AG08396 (cell line): ENCODE data around the gene PTP4A2.

ENCODE experiments used
- DNase-seq: peaks from one replicate; pipeline ENCODE4 v3.0.0; 2012; ENCODE audit warnings: low spot score, mixed read lengths

The PTP4A2 gene

DNA sequence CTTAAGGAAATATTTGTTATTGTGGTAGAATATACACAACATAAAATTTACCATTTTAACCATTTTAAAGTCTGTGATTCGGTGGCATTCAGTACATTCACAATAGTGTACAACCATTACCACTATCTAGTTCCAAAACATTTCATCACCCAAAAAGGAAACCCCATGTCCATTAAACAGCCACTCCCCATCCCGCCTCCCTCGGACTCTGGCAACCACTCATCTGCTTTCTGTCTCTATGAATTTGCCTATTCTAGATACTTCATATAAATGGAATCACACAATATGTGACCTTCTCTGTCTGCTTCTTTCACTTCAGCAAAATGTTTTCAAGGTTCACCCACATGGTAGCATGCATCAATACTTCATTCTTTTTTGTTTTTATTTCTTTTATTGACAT lies 51.3 kb downstream of the PTP4A2 start:
- no peak for DNase-seq

GRCh38 chr1:31885851-31886250 lies 52.3 kb downstream of the PTP4A2 start:
- no peak for DNase-seq

- no peak for DNase-seq
These were observed 54.7 kb downstream of the PTP4A2 start for GRCh38 chr1:31883357-31883942.

GRCh38 chr1:31881688-31882000 lies 56.5 kb downstream of the PTP4A2 start:
- no peak for DNase-seq

DNA sequence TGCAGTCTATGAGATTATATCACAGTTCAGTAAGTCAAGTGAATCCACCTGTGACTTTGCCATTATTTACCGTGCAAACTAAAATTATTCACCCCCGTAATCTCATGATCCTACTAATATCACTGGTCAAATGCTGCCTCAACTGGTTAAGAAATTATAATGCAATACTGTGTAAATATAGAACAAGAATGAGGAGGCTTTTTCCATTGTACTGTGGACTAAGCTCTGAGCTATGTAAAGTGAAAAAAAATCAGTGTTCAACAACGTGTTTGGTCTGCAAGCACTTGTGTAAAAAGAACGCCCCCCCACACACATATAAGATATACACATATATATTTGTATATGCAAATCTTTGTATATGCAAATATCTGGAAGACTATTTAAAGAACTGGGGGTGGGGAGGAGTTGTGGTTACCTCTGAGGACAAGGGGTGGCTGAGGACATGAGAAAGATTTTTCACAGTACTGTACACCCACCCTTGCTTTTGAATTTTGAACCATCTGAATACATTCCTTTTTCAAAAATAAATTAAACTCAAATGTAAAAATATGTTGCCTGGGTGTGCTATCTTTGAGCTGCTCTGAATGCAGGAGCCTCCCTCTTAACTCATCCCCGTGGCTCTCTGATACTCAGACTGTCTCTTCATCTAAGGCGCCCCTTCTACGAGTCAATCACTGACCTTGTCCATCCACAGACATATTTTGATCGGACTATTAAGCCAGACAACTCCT lies 57.0 kb downstream of the PTP4A2 start:
- DNase-seq, result no peak

DNA sequence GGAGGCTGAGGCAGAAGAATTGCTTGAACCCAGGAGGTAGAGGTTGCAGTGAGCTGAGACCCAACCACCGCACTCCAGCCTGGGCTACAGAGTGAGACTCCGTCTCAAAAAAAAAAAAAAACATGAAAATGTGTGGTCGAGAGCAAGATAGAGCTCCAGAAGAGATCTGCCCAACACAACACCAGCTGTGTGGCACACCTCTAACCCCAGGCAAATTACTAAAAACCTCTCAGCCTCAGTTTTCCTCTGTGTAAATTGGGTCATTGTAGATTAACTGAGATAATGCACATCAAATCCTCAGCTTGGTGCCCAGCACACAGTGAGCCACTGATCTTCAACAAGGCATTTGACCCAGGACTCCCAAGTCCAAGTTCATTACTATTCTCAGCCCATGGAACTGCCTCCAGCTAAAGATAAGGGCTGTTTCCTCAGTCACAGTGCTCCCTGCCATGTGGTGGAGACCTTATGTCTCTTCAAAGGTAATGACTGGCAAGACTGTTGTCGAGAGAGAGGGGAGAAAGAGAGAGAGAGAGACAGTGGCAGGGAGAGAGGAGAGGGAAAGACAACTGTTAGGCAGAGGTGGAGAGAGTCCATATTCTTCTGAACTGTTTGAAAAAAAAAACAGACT lies 58.1 kb downstream of the PTP4A2 start:
- no peak for DNase-seq

GRCh38 chr1:31878058-31878457 lies 60.1 kb downstream of the PTP4A2 start:
- DNase-seq, result no peak

DNA sequence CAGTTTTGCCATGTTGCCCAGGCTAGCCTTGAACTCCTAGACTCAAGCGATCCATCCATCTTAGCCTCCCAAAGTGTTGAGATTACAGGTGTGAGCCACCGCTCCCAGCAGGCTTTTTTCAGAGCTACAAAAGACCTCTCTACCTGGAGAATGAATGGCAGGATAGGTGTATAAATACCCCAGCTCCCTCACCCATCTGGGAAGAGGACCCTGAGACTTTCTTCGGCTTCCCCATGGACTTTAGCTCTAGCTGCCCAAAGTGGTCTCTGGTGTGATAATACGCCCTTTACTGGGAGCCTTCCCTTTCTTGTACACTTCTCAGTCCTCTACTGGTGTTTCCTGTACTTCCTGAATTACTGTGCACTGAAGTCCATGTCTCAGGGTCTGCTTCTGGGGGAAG lies 60.6 kb downstream of the PTP4A2 start:
- DNase-seq, result no peak

GRCh38 chr1:31875636-31876236 lies 62.4 kb downstream of the PTP4A2 start:
- DNase-seq, result no peak

- no peak for DNase-seq
These were observed 63.2 kb downstream of the PTP4A2 start for GRCh38 chr1:31874942-31875341.

DNA sequence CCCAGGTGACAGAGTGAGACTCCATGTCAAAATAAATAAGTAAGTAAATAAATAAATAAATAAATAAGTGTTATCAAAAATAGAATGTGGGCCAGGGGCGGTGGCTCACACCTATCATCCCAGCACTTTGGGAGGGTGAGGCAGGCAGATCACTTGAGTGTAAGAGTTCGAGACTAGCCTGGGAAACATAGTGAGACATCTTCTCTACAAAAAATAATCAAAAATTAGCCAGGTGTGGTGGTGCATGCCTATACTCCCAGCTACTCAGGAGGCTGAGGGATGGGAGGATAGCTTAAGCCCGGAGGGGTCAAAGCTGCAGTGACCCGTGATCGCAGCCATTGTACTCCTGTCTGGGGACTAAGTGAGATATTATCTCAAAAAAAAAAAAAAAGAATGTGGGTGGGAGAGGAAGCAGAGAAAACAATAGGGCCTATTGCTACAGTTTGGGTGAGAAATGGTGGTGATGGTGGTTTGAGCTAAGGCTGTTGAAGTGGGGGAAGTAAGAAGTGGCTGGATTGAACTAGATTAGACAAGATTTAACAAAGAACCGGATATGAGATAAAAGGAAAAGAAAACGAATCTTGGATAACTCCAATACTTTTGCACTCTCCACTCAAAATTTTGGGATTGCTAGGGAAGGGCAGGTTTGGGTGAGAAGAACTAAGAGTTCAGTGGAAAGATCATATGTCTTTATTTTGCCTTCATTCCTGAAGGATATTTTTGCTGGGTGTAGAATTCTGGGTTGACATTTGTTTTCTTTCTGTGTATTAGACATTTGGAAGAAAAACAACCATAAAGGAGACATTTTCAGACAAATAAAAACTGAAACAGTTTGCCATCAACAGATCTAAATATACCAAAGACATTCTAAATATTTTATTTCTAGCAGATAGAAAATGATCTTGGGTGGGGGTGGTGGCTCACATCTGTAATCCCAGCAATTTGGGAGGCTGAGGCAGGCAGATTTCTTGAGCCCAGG lies 65.2 kb downstream of the PTP4A2 start:
- no peak for DNase-seq

GRCh38 chr1:31871703-31872102 lies 66.5 kb downstream of the PTP4A2 start:
- DNase-seq, result no peak

GRCh38 chr1:31870086-31870736 lies 68.0 kb downstream of the PTP4A2 start:
- no peak for DNase-seq

DNA sequence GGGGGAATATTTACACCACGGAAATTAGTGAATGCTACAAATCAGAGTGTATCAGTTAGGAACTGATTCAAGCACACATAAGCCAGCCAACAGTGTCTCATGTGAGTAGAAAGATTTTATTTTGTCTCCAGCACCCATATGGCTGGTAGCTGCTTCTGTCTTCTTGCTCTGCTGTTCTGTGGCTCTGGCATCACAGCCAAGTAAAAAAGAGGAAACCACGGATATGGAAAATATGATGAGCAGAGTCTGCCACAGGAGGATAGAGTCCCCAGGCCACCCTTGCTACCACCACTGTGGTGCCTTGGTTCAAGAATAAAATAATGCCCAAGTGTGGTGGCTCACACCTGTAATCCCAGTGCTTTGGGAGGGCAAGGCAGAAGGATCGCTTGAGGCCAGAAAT lies 68.7 kb downstream of the PTP4A2 start:
- DNase-seq, result no peak

DNA sequence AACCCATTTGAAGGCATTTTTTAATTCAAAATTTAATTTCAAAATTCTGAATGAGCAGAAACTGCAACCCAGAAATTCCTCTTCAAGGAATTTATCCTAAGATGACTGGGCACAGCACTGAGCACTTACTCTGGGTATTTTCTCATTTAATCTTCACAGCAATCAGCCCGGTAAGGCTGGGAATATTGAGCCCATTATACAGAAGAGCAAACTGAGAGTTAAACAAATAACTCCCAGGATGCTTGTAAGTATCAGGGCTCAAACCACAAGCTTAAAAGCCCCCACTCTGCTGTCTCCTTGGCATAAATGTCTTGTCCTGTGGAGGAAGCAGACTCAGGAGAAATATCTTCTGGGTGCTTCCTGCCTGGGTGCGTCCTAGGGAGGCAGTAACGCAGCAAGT lies 69.3 kb downstream of the PTP4A2 start:
- no peak for DNase-seq

DNA sequence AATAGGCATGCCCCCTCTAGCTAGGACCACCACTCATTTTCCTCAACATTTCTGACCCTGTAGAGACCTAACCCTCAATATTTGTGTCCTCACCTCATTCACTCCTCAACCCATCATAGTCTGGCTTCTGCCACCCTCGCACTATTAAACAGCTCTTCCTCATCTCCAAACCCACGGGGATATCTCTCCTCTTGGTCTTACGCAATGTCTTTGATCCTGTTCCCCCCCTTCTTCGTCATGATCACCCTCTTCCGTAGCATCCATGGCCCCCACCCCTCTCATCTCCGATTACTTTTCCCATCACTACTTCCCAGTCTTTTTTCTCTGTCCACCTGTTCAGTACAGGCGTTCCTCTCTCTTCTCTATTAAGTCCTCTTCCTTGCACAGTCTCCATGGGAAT lies 70.6 kb downstream of the PTP4A2 start:
- DNase-seq, result no peak

DNA sequence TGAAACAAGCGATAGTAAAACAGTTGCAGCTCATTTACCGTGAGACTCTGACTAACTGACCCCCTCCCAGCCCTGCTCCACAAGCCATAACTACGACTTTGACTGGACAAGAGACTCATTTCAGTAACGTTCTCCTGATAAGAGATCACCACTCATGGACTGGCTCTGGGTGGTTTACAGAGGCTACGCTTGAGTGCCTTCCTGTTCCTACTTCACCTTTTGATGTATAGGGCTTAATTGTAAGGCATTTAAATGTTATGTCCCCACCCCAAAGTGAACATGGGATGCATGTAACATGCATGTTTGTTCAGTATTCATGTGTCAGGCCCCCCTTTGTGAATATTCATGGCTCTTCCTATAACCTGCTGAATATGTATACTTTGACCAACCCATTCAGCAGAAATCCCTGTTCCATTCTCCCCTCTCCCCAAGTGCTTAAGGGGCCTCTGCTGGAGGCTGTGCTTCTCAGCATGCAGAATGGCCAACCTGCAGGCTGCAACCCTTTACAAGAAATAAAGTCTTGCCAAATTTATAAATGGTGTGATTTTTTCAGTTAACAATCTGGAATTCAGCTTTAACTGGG lies 71.6 kb downstream of the PTP4A2 start:
- no peak for DNase-seq

- no peak for DNase-seq
These were observed 72.3 kb downstream of the PTP4A2 start for GRCh38 chr1:31865728-31866449.

- no peak for DNase-seq
These were observed 76.1 kb downstream of the PTP4A2 start for GRCh38 chr1:31862071-31862470.

DNA sequence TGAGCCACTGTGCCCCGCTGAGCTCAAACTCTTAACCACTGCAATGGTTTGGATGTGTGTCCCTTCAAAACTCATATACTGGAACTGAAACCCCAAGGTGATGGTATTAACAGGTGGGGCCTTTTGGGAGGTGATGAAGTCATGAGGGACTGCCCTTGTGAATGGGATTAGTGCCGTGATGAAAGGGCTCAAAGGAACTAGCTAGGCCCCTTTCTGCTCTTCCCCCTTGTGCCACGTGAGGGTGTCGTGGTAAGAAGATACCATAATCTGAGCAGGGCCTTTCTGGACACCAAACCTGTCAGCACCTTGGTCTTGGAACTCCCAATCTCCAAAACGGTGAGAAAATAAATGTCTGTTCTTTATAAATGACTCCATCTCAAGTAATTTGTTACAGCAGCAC lies 76.8 kb downstream of the PTP4A2 start:
- DNase-seq, result no peak

- DNase-seq, result no peak
These were observed 77.6 kb downstream of the PTP4A2 start for GRCh38 chr1:31860581-31860980.
